Activated CD4-positive, CD25-positive, alpha-beta regulatory T cell treated with anti-CD3 and anti-CD28 coated beads, Interleukin-2, amount 50 U/mL, for 16 hours (primary cell): ENCODE measurements around the gene ADAMTSL3.

Experiments
- DNase-seq: peaks from one replicate; pipeline ENCODE4 v3.0.0-alpha.2; 2020; ENCODE audit warnings: low read depth, low spot score

The ADAMTSL3 gene

GRCh38 chr15:83980637-83981036 is 326.7 kb downstream of the ADAMTSL3 start:
- DNase-seq = no peak

- no peak for DNase-seq
Measured at GRCh38 chr15:83982748-83983147, 328.8 kb downstream of the ADAMTSL3 start.

- DNase-seq = no peak
Measured at GRCh38 chr15:83983634-83984458, 329.9 kb downstream of the ADAMTSL3 start.

- DNase-seq = no peak
Measured at GRCh38 chr15:83984601-83985000, 330.7 kb downstream of the ADAMTSL3 start.

- no peak for DNase-seq
Measured at GRCh38 chr15:83991163-83991562, 337.2 kb downstream of the ADAMTSL3 start.

- DNase-seq = no peak
Measured at GRCh38 chr15:83992324-83993031, 338.6 kb downstream of the ADAMTSL3 start.

- DNase-seq = no peak
Measured at GRCh38 chr15:83993591-83993990, 339.7 kb downstream of the ADAMTSL3 start.

GRCh38 chr15:83998486-83998885 is 344.6 kb downstream of the ADAMTSL3 start:
- no peak for DNase-seq

- no peak for DNase-seq
Measured at GRCh38 chr15:83999396-84000135, 345.6 kb downstream of the ADAMTSL3 start.

- no peak for DNase-seq
Measured at GRCh38 chr15:84001037-84001436, 347.1 kb downstream of the ADAMTSL3 start.

- DNase-seq = no peak
Measured at GRCh38 chr15:84001655-84002054, 347.7 kb downstream of the ADAMTSL3 start.

- DNase-seq = no peak
Measured at GRCh38 chr15:84003791-84004503, 350.0 kb downstream of the ADAMTSL3 start.

GRCh38 chr15:84006421-84006820 is 352.5 kb downstream of the ADAMTSL3 start:
- DNase-seq = no peak

GRCh38 chr15:84009616-84010015 is 355.7 kb downstream of the ADAMTSL3 start:
- DNase-seq = no peak

- no peak for DNase-seq
Measured at GRCh38 chr15:84010246-84010645, 356.3 kb downstream of the ADAMTSL3 start.

- DNase-seq = no peak
Measured at GRCh38 chr15:84016371-84016770, 362.4 kb downstream of the ADAMTSL3 start.

GRCh38 chr15:84022516-84022915 is 368.6 kb downstream of the ADAMTSL3 start:
- no peak for DNase-seq

- no peak for DNase-seq
Measured at GRCh38 chr15:84023636-84024035, 369.7 kb downstream of the ADAMTSL3 start.

- DNase-seq = no peak
Measured at GRCh38 chr15:84033793-84034553, 380.1 kb downstream of the ADAMTSL3 start.

GRCh38 chr15:84034578-84035398 is 380.9 kb downstream of the ADAMTSL3 start:
- no peak for DNase-seq
